Head of caudate nucleus (tissue), 42 donors: ENCODE data around the gene KDM4B.

Experiments
- DNase-seq, 42 donors: peaks; one replicate each; pipeline versions ENCODE4 v3.0.0 to v3.0.0-alpha.2; 2020 to 2021; ENCODE audit warnings: mixed read lengths in 7 of 42
- intact Hi-C: fragments of 100-400 bp; cut with DNase I; formaldehyde crosslinking; loops from one replicate; pipeline ENCODE4 v1.15.0; 2022

KDM4B gene

DNA sequence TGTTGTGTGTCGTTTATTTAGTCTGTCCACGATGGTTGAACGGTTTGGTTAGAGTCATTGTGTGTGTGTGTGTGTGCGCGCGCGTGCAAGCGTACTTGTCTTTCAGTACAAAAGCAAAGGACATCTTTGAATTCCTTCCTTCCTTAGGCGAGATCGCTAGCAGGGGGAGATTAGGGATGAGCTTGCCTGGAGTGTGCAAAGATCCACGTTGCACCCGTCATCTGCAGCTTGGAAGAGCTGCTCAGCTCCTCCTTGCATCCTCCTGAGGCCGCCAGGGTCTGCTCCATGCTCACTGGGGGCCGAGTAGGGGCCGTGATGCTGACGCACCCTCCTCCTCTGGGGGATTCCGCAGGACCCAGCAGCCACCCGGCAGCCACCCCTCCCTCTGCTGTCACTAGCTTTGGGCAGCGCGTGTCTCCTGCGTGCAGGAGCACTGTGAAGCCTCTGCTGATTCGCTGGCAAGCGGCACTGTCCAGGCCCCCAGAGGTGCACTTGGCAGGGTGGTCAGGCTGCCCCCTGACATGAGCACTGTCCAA, 137.3 kb downstream of the KDM4B start:
- DNase-seq, result no peak
- intact Hi-C loops, result no loop called here

DNA sequence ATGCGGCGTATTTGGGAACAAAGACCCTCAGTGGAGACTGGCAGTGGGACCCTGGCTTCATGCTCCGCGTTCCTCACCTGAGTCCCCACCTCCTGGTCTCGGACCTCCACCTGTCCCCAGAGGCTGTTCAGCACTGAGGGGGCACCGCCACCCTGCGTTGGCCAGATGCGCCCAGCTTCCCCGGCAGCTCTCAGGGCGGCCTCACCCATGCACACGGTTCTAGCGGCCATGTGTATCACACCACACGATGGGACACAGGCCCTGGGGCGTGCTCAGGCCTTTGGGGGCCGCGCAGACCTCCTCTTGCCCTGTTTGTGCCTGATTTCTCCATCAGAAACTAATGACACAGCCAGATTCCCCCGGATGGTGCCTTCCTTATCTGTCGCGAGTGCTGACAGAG, 138.1 kb downstream of the KDM4B start:
- DNase-seq, result no peak
- intact Hi-C loops, result no loop called here

DNA sequence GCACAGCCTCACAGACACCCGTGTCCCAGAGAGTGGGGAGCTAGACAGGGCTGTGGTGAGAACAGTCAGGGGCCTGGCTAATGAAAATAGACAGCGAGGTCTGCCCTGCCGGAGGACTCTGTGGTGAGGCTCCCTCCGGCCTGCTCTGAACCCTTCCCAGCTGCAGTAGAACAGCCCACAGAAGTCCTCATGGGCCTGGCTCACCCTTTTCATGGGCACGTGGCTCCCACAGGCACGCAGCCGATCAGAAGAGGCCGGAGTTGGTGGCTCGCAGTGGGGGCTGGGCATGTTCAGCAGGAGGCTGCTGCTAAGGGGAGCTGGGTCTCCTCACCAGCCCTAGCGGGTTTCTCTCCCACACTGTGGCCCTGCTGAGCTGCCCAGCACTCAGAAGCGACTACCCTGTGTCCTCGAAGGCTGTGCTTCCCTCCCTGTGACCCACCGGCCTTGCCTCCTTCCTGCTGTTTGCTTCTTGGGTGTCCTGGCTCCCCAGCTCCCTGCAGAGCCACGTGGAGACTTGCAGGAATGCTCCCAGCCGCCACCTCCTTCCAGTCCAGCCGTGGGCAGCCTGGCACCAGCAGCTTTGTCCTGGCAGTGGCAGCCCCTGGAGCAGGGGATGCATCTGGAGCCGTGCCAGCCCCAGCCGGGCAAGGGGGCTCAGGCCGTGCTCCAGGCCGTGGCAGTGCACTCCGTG, 138.7 kb downstream of the KDM4B start:
- DNase-seq, result peak in 1 of 42 donors; percentile 17
- intact Hi-C loops, result no loop called here

DNA sequence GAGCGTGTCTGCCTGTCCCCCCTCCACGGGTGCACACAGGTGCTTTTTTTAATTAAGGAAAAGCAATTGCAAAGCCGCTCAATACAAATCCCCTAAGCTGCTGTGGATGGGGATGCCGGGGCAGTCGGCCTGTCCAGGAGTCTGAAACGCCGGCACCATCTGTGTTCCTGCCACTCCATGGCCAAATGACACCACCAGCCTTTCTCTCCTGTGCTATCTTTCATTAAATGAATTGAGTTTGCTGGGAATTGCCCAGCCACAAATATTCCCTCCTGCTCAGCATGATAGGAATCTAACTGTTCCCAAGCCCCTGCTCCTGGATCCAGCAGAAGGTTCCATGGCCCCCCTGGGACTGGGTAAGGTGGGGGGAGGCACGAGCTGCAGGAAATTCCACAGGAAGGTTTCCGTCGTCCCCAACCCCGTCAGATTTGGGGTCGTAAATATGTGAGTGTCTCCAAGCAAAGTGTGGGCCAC, 139.2 kb downstream of the KDM4B start:
- intact Hi-C loops, result no loop called here
- no peak for DNase-seq

DNA sequence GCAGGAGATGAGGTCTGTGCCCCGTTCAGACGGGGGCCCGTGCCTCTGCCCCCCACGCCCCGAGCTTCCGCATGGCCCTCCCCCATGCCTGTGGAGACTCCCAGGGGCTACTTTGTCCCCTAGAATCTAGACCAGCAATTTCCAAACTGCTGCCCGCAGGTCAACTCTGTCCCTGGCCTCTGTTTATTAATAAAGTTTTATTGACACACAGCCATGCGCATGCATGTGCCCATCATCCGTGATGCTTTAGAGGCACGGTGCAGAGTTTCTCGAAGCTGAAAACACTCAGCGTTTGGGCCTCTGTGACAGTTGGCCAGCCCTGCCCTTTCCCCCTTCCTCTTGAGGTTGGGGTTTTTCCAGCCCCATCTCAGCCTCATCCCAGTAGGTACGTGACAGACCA, 140.0 kb downstream of the KDM4B start:
- DNase-seq, result no peak
- intact Hi-C loops, result no loop called here

DNA sequence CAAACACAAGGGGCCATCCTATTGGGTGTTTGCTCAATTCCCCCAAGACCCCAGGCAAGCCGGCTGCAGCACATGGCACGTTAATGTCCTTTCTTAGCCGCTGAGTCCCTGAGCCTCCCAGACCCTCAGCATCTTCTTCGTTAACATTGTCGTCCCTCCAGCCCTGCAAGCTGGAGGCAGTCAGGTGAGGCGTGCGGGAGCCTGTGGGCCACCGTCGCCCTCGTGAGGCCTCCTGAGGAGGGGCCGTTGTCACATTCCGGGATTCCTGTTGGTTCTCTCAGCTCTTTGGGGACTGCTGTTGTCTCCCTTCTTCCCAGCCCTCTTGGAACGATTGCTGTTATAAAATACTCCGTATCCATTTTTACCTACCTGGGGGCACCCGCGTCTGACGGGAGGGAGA, 140.6 kb downstream of the KDM4B start:
- intact Hi-C loops, result no loop called here
- no peak for DNase-seq

DNA sequence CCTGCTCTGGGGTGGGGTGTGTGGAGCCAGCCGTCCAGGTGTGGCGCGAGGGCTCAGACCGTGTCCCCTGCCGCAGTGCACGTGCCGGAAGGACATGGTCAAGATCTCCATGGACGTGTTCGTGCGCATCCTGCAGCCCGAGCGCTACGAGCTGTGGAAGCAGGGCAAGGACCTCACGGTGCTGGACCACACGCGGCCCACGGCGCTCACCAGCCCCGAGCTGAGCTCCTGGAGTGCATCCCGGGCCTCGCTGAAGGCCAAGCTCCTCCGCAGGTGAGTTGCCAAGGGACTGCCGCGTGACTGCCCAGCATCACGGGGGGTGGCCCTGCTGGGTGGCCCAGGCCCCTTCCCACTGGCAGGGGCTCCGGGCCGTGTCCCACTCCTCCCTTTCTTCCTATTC, 141.6 kb downstream of the KDM4B start:
- no peak for DNase-seq
- intact Hi-C loops, result no loop called here

DNA sequence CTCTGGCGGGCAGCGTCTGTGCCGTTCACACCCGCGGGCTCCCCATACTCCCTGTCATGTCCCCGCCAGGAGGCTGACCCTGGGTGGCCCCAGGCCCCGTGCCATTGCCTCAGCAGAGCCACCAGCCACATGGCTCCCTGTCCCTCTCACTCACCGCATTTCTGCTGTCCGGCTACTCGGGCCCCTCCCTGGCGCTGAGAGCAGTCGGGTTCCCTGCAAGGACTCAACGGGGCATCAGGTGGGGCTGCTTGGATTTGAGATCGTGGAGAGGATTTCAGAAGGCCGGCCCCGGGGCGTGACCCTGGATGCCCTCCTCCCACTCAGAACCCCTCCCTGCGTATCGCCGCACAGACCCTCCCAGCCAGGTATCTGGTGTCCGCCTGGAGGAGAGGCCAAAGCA, 142.1 kb downstream of the KDM4B start:
- intact Hi-C loops, result no loop called here
- no peak for DNase-seq

DNA sequence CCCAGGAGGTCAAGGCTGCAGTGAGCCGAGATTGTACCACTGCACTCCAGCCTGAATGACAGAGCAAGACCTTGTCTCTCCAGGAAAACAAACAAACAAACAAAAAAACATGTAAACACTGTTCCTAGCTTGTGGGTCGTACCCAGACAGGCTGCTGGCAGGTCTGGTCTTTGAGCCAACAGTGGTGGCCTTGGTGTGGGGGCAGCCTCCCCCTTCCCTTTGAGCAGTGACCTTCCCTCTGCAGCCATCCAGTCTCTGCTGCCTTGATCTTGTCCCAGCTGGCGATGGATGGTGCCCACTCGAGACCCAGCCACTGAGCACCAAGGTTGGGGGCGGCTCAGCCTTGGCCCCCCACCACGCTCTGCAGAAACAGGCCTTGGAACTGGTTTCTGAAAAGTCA, 143.3 kb downstream of the KDM4B start:
- no peak for DNase-seq
- intact Hi-C loops, result no loop called here

DNA sequence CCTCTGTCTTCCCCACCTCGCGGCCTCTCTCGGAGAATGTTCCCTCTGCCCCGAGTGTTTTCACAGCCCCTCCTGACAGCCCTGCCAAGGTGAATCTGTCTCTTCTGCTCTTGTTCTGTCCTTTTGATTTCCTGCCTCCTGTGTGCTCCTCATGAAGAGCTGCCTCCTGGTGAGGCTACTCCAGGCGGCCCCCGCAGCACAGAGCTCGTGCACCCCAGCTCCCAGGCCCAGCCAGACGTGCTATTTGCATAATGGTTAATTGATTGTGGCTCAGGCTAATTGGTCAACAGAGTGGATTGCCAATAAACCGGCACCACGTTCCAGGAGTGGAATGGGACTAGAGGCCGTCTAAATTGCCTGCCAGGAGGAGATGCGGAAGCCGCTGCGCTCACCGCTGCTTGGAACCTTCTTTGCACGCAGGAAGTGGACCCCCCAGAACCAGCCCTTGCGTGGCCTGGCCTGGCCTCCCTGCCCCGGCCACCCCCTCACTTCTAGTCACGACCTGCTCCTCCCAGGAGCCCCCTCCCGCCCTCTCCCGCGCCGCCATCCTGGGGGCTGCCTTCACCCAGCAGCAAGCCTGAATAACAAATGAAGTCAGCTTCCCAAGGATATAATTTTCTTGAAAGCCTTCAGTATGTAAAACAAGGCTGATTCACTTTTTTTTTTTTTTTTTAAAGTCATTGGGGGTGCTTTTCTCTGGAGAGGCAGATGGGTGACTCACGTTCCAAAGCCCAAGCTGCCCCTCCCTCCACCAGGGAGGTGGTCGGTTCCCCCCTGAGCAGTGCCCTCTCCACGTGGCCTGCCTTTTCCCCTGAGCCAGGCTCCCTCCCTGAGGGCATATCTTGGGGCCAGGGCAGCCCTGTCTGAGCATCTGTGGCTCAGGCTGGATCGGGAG, 144.0 kb downstream of the KDM4B start:
- DNase-seq, result peak in 20 of 42 donors; percentile 18 to 71 (median 45)
- intact Hi-C loops, result no loop called here

DNA sequence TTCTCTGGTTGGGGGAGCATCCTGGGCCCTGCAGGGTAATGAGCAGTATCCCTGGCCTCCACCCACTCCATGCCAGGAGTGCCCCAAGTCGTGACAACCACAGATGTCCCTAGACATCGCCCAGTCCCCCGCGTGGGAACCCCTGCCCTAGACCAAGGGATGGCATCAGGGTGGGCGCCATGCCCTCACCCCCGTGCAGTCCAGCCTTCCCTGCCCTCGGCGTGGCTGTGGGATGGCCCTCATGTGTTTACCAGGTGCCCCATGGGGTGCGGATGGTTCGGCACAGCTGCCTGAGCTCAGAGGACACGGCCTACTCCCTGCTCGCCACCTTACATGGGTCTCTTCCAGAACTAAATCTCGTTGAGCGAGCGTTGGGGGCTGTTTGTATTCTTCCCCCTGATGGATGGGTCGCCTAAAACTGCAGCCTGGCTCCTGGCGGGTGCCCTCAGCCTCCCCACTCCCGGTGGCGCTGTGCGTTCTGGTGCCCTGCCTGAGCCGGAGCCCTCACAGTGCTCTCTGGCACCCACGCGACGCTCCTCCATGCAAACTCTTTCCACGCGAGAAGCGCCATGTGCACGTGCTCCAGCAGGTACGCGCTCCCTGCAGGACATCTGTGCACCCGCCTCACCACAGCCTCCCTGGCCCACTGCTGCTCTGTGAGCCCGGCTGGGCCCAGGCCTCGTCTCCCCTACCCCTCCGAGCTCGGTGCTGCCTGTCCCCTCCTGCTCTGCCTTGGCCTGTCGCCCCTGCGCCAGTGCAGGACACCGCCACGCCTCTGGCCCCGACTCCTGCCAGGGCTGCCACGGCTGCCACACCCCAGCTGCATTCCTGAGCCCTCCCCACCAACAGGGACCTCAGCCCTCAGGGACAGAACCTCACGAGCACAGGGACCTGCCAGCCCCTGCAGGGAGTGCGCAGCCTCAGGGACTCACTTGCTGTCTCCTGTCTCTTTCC, 145.0 kb downstream of the KDM4B start:
- DNase-seq, result peak in 22 of 42 donors; percentile 30 to 78 (median 52)
- intact Hi-C loops, result no loop called here

DNA sequence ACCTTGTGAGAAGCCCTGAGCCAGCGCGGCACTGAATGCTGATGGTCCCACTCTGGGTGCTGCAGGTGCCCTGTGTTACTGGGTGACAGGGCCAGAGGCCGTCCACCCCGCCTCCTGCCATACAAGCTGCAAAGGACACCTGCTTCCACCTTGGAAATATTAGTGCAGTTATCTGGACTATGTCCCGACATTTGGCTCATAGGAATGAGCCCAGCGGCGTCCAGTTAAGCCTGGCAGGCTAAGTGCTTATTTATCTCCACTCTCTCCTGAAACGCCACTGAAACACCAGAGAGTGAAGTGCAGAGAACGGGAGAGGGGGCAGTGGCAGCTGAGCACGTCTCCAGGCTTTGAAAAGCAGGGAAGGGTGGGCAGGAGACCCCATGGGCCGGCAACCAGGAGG, 145.8 kb downstream of the KDM4B start:
- intact Hi-C loops, result no loop called here
- no peak for DNase-seq

DNA sequence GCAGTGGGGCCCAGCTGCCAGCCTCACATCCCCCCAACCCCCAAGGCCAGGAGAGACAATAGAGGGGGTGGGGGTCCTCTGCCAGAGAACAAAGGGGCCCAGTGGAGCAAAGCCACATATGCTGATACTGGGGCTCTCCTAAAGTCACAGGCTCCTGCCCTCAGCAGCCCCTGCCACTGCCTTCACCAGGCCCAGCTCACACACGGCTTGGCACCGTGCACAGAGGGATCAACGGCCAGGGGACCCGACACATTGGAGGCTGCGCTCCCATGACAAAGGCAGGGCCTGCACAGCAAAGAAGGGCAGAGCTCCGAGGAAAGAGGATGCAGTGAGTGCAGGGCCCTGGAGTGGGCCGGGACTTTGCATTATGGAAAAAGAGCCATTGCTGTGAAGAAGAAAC, 146.4 kb downstream of the KDM4B start:
- intact Hi-C loops, result no loop called here
- no peak for DNase-seq

DNA sequence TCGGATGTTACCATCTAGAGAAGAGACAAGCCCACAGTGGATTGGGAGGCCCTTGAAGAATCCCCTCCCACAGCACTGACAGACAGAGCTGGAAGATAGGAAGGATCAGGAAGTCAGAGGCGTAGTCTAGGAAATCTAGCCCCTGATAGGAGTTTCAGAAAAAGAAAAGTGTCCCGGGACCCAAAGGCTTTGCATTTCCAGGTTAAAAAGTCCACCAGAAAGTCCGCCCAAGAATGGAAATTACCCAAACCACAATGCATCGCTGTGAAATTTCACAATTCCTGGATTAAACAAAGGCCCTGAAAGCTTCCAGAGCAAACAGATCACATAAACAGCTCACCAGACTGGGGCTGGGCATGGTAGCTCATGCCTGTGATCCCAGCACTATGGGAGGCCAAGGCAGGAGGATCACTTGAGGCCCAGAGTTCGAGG, 146.9 kb downstream of the KDM4B start:
- DNase-seq, result no peak
- intact Hi-C loops, result no loop called here

DNA sequence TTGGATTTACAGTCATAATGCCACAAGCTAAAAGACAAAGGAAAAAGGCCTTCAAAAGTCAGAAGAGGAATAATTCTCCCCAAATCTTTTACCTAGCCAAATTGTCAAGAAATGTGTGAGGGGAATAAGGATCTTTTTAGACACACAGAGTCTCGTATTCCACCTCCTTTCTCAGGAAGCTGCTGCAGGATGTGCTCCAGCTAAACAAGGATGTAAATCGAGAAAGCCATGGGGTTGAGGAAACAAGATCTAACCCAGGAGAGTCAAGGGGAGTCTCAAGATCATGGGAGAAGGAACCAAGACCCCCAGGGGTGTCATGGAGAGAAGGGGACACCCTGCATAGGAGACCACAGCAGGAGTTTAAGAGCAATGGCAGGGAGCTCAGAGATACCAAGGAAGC, 147.4 kb downstream of the KDM4B start:
- no peak for DNase-seq
- intact Hi-C loops, result no loop called here

DNA sequence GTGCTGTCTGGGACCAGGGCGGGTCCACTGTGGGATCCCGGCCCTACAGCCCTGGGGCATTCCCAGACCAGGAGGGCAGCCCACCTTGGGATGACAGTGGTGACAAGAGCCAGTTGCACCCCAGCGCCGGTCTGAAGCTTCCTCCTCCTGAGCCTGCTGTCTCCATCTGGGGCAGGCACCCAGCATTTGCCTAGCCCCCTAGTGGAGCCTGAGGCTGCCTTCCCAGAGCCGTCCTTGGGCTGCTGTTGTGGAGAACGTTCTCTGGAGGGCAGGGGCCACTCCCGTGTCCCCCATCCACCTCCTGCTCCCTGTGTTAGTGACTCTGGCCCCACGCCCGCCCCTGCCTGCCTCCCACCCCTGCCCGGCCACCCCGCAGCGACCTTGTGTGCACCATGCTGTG, 148.5 kb downstream of the KDM4B start:
- intact Hi-C loops, result no loop called here
- no peak for DNase-seq

DNA sequence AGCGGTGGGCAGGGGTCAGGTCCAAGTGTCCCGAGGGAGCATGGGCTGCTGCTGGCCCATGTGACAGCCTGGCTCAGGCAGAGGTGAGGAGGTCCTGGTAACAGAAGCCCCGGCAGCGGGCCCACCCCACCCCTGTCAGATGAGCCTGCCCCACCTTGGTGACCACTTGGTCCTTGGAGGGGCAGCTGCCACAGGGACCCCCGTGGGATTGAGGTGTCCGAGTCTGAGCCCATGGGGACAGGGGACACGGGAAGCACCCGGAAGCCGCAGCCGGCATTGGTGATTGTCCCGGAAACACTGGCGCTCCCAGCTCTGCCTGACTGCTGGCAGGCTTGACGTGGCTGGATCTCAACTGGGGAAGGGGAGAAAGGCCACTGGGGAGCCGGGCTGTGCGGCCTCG, 149.1 kb downstream of the KDM4B start:
- no peak for DNase-seq
- intact Hi-C loops, result no loop called here

DNA sequence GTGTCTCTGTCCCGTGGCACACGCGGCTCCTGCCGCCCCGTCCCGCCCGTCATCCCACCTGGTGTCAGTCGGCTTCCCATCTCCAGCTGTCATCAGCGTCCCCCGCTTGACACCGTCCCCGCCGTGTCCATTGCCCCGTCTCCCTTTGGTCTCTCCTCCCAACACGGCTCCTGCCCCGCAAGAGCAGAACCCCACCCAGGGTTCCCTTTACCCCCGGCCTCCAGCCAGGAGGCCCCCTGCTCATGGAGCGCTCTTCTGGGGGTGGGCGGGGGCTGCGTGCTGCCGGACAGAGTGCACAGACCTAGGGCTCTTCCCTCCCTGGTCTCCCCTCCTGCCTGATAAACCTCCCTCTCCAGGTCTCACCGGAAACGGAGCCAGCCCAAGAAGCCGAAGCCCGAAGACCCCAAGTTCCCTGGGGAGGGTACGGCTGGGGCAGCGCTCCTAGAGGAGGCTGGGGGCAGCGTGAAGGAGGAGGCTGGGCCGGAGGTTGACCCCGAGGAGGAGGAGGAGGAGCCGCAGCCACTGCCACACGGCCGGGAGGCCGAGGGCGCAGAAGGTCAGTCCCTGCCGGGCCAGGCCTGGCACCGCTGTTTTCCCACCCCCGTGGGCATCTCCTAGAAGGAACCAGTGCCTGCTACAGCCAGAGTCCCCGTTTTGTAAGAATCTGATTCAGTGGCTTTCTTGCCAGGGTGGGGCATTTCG, 150.5 kb downstream of the KDM4B start:
- intact Hi-C loops, result no loop called here

DNA sequence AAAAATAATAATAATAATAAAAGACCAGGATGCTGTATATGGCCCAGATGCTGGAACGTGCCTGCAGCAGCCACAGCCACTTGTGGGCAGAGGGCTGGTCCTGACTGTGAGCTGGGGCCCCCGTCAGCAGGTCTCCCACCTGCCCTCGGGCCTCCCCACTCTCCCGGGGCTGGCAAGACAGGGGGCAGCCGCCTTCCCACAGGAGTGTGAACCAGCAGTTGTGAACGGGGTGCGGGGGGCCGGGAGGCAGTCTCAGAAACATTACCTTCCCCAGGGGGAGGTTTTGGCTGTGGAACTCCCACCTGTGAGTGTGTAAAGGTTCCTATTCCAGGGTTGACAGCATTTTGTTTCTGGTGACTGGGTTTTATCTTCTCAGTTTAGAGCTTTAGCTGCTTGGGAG, 151.4 kb downstream of the KDM4B start:
- peak in 10 of 42 donors; percentile 28 to 69 (median 48) for DNase-seq
- intact Hi-C loops, result no loop called here

More for the DNA sequence above, 150.5 kb downstream of the KDM4B start:
- no peak for DNase-seq
